NCI-H526 treated with DMSO at 0.1 percent for 48 hours (cell line): ENCODE results near the gene MFSD2A.
"Not testable (repeated sequence)": the region's sequence is repeated elsewhere in the genome, so short reads cannot be mapped to it uniquely, and the experiment has no call there.

ENCODE experiments used
- DNase-seq: peaks from one replicate; lab custom pipeline; 2025; lab: John Stamatoyannopoulos, UW

The MFSD2A gene

DNA sequence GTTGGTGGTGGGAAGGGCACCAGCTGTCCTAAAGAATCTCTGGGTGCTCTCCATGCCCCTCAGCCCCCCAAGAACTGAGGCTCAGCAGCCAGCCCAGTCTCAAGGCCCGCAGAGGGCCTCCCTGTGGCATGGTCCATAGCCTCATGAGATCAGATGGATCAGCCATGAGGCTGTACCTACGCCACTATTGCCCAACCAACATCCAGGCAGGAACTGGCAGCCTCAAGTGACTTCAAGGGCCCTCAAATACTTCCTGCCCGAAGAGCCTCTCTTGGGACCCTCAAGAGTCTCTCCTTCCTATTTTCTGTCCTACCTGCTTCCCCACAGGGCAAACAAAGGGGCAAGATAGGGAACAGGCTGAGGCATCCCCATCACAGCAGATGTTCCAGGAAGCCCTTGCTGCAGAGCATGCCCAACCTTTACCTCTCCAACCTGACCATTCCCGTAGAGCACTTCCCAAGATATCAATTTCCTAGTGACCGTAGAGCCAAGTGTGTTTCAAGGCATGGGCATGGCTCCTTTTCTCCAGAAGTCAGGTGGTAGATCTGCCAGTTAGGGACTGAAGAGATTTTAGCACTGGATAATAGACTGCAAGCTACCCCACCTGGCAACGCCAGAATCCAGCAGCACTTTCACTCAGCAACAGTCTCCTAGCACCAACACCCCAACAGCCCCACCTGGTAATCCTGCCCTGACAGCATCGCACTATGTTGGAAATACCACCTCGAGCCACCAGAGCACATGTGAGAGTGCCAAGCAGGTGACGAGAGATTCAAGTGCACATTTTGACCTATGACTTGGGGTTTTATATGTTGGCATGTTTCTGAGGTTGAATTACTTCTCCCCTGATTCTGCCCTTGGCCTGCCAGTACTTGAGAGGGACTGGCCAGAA lies 13.7 kb upstream of the MFSD2A start:
- DNase-seq: no peak

GRCh38 chr1:39943471-39944290 lies 11.3 kb upstream of the MFSD2A start:
- no peak for DNase-seq

- no peak for DNase-seq
Observed at GRCh38 chr1:39944410-39945112, 10.4 kb upstream of the MFSD2A start.

DNA sequence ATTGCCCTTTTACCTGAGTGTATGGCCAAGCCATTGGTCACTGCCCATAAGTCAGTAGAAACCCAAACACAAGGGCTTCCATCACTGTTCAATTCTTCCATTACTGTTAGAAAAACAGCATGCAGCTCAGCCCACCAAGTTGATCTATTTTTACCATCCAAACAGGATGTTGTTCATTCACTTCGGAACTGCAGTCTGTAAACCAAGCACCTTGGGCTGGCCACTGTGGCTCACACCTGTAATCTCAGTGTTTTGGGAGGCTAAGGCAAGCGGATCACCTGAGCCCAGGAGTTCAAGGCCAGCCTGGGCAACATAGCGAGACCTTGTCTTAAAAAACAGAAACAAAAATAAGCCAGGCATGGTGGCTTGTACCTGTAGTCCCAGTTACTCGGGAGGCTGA lies 8.7 kb upstream of the MFSD2A start:
- DNase-seq: no peak

- no peak for DNase-seq
Observed at GRCh38 chr1:39947260-39947659, 7.7 kb upstream of the MFSD2A start.

DNA sequence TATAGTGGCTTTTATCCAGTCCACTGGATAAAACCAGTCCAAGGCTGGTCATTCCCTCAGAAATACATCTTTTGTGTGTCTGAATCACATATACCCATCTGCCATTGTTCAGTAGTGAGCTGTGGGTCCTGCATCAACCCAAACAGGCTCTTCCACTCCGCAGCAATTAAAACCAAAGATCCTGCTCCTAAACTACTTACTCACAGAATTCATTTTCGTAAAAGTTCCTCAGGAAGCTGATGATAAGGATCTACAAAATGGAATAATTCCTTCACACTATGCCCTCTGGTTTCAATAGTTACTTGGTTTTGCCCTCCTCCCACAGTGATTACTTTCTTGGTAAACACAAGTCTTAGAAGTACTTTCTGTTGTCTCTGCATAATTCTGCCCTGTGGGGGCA lies 5.1 kb upstream of the MFSD2A start:
- DNase-seq: no peak

DNA sequence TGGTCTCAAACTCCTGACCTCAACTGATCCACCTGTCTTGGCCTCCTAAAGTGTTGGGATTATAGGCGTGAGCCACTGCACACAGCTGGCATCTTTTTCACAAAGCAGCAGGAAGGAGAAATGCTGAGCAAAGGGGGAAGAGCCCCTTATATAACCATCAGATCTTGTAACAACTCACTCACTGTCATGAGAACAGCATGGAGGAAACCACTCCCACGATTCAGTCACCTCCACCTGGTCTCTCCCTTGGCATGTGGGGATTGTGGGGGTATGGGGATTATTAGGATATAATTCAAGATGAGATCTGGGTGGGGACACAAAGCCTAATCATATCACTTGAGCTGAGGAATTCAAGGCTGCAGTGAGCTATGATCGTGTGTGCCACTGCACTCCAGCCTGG lies 3.0 kb upstream of the MFSD2A start:
- DNase-seq: no peak

- DNase-seq: peak; percentile 33
Observed at GRCh38 chr1:39952359-39953110, 2.4 kb upstream of the MFSD2A start.

- DNase-seq: no peak
Observed at GRCh38 chr1:39954324-39954869, 548 bp upstream of the MFSD2A start.

DNA sequence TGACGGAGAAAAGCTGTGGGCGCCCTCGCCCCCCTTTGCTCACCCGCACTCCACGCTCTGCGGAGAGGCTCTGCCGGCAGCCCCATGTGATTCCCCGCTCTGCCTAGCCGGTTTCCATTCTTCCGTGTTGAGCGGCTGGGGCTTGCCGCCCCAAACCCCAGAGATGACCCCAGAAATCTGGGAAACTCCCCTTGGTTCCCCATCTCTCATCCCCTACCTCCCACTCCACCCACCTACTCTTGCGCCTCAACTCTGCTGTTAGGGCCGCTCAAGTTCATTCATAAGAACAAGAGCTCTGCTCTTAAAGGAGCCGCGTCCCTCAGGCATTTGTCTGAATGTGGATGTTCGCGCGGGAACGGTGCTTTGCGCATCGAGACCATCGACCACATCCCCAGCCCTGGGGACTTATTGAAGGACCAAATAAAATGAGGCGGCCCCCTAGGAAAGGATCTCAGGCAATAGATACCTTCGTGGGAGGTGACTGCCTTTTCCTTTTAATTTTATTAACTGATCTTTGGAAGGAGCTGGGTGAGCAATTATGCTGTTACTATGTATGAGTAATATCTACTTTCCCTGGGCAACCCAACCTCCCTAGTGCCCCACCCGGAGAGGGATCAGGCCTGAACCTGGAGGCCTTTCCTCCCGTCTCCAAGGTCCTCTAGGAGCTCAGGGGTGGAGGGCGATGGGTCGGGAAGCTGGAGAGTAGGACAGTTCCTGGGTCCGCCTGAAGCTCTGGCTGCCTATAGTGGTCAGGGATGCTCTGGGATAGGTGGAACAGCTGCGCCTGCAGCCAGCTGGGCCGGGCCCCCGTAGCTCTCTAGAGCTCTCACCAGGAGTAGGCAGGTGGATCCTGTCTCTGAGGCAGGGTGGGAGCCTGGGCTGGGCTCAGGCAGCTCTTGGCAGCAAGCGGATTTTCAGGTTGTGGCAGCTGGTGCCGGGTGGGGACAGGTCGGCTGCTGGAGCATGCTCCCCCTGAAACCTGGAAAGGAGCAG lies 898 bp downstream of the MFSD2A start:
- DNase-seq: peak; percentile 78

- no peak for DNase-seq
Observed at GRCh38 chr1:39957299-39958015, 2.5 kb downstream of the MFSD2A start.

DNA sequence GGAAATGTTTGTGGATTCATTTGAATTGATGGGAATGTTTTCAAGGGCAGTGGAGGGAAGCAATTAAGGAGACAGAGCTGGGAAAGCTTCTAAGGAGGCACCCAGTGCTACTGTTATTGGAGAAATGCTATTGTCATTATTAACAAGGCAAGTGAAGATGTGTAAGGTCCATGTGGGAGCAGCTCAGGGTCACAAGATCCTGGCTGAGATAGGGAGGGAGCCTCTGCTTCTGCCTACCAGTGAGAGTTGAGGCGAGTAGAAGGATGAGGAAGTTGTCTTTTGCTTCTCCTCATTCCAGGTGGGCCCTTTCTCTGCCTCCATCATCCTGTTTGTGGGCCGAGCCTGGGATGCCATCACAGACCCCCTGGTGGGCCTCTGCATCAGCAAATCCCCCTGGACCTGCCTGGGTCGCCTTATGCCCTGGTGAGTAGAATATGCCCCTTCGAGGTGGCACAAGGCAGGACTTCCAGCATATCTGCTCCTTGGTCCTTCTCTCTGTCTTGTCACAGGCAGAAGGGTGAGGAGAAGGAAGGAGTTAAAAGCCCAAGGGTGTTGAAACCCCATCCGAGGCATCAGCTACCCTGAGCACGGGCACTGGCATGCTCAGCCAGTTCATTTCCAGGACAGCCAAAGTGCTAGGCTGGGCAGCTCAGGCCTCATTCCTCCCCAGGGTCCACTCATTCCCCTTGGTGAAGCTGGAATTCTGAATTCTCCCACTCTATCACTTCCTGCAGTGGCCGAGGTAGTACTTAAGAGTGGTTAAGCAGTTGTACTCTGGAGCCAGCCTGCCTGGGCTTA lies 3.7 kb downstream of the MFSD2A start:
- DNase-seq: no peak

DNA sequence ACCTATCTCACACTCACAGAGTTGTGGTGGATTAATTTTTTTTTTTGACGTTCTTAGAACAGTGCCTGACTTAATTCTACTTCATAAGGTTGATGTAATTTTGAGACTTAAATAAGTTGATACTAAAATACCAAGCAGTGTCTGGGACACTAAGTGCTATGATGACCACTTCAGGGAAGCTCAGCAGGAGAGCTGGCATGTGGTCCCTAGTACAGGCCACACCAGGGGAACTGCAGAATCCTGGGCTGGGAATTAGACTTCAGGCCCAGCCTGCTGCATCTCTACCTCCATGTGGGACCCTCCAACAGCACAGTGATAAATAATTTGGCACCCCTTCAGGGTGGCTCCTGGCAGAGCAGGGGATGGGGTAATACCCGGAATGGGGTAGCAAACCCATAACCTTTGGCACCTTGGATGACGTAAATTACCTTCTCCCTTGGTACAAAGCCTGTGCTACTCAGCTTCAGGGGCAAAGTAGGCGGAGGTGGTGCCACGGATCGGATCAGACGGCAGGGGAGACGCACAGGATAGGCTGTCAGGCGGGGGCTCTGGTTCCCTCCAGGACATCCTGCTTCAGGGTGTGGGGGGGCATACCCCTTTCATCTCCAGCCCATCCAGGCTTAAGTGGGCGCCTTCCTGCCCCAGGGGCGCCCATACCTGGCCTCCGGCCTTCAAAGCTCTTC lies 4.8 kb downstream of the MFSD2A start:
- DNase-seq: no peak

DNA sequence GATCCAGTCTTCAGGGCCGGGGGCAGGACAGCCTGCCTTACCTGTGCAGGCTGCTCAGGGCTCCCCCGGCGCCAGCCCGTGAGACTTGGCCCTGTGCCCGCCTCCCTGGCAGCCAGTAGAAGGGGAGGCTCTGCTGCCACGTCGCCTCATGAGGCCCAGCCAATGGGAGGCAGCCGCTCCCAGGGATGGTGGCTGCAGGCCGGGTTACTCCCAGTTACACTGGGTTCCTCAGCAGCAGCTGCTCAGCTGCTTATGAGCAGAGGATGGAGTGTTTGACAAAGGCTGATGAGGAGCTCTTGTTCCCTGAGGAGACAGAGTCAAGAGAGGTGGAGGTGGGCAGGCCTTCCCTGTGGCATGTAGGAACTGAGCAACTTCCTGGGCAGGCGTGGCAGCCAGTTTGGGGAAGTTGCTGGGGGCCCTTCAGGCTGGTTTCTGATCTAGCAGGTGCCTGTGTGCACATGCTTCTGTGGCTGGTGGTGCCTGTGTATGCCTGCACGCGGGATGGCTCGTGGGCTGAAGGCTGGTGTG lies 5.5 kb downstream of the MFSD2A start:
- DNase-seq: no peak

GRCh38 chr1:39962450-39962825 lies 7.5 kb downstream of the MFSD2A start:
- DNase-seq: no peak

DNA sequence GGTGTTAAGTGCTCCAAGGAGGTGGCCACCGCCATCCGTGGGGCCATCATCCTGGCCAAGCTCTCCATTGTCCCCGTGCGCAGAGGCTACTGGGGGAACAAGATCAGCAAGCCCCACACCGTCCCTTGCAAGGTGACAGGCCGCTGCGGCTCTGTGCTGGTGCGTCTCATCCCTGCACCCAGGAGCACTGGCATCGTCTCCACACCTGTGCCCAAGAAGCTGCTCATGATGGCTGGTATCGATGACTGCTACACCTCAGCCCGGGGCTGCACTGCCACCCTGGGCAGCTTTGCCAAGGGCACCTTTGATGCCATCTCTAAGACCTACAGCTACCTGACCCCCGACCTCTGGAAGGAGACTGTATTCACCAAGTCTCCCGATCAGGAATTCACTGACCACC lies 8.0 kb downstream of the MFSD2A start:
- DNase-seq: not testable (repeated sequence)

- no peak for DNase-seq
Observed at GRCh38 chr1:39964552-39964951, 9.6 kb downstream of the MFSD2A start.

DNA sequence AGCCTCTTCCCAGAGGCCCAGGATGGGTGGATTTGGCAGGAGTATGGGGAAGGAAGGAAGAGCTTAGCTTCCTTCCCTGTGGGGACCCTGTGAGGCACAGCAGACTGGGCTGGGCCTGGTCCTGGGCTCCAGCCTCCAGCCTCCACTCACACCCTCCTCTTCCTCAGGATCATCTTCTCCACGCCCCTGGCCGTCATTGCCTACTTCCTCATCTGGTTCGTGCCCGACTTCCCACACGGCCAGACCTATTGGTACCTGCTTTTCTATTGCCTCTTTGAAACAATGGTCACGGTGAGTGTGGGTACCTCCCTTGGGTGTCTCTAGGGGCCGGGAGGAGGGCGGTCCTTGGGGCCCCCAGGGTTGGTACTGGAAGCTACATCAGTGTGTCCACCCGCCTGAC lies 10.1 kb downstream of the MFSD2A start:
- no peak for DNase-seq
